ENCODE results near the gene AAK1. TPM values are rescaled to one million over a fixed set of nuclear protein-coding genes. Genes with fewer than 3 reads are reported as not detected.

The AAK1 gene
- total RNA-seq, 3 donors from 2014 or later (not counting 1 experiment from before 2014, with no cell fraction given): 174 to 249 (median 204) TPM

DNA sequence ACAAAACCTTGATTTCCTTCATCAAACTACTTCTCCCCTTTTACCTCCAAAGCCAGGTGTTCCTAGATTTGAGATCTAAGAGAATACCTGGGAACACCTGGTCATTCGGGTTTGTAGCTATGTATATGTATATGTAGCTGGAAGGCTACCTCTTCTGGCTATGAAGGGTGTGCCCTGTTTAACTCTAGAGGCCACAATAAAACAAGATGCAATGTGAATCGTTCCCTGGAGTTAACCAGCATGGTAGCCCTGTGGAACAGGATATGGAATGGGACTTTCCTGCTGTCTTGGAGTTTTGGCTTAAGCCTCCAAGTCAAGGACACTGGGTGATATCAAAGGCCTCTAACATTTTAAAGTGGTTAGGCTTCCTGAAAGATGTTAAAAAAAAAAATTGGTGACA is 188.6 kb downstream of the AAK1 start:
- no peaks in the 10 kb centered on the region for H3K36me3 Mint-ChIP-seq
- DNase-seq: no peak
- no peak overlapping the region for H3K4me3 Mint-ChIP-seq
- 89% methylated on average over 2 of the region's 2 CpGs for WGBS (ENCODE audit: insufficient coverage)
- H3K27ac ChIP-seq (ENCODE audit: low read length): no peak overlapping the region
- H3K27me3 ChIP-seq (ENCODE audit: control insufficient read depth, insufficient read depth, low read length): no peaks in the 10 kb centered on the region
- intact Hi-C loops (cut with micrococcal nuclease): no loop called here
- no peaks in the 10 kb centered on the region for H3K9me3 Mint-ChIP-seq
- H3K9me3 ChIP-seq (ENCODE audit: control insufficient read depth, insufficient read depth, low read length): no peaks in the 10 kb centered on the region
- no peak overlapping the region for H3K4me3 ChIP-seq (ENCODE audit: low read length)
- no peaks in the 10 kb centered on the region for H3K4me1 ChIP-seq (ENCODE audit: control insufficient read depth, insufficient read depth, low read length)
- peak overlapping the region; percentile 43 to 50 for H3K27ac Mint-ChIP-seq
- no peaks in the 10 kb centered on the region for H3K36me3 ChIP-seq (ENCODE audit: control insufficient read depth, insufficient read depth, low read length)
- ATAC-seq: no peak
- TF ChIP-seq, protein P1, sequence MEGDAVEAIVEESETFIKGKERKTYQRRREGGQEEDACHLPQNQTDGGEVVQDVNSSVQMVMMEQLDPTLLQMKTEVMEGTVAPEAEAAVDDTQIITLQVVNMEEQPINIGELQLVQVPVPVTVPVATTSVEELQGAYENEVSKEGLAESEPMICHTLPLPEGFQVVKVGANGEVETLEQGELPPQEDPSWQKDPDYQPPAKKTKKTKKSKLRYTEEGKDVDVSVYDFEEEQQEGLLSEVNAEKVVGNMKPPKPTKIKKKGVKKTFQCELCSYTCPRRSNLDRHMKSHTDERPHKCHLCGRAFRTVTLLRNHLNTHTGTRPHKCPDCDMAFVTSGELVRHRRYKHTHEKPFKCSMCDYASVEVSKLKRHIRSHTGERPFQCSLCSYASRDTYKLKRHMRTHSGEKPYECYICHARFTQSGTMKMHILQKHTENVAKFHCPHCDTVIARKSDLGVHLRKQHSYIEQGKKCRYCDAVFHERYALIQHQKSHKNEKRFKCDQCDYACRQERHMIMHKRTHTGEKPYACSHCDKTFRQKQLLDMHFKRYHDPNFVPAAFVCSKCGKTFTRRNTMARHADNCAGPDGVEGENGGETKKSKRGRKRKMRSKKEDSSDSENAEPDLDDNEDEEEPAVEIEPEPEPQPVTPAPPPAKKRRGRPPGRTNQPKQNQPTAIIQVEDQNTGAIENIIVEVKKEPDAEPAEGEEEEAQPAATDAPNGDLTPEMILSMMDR (IDR thresholded peaks at IDR 0.05): no peak
- H3K27me3 Mint-ChIP-seq (ENCODE audit: low read depth in 2 of 2): no peaks in the 10 kb centered on the region
- H3K4me1 Mint-ChIP-seq: peaks cover 18% of the 10 kb centered on the region in 2 donors

DNA sequence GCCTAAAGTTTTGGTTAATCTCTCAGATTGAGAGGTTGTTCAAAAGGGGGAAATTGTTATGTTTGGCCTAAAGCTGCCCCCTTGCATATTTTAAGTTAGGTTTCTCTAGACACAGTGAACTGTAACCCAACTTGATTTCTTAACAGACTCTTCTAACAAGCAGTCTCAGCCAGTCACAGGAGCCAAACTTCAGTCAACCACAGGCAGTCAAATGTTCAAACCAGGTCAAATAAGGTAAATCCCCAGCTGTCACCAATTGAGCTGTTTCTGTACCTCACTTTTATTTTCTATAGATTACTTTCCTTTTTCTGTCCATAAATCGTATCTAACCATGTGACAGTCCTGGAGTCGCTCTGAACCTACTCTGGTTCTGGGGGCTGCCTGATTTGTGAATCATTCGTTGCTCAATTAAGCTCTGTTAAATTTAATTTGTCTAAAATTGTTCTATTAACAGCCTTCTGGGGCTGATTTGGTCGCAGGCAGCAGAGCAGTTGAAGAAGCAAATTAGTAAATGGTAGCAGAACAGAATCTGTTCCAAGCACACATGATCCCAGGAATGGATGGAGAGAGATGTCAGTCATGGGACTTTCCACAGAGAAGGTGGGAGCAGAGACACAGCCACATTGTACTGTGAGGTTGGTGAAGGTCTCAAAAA is 189.9 kb downstream of the AAK1 start:
- DNase-seq: peak in 1 of 2 donors; percentile 24
- TF ChIP-seq, protein P1 (IDR thresholded peaks at IDR 0.05): no peak
- no peaks in the 10 kb centered on the region for H3K4me1 ChIP-seq (ENCODE audit: control insufficient read depth, insufficient read depth, low read length)
- Mint-ChIP-seq H3K9me3 (no peaks in the 10 kb centered on the region), H3K4me3 (no peak overlapping the region), H3K4me1 (peaks cover 18% of the 10 kb centered on the region in 2 donors), H3K36me3 (no peaks in the 10 kb centered on the region), H3K27ac (peak overlapping the region in 1 of 2 donors; percentile 16), H3K27me3 (ENCODE audit: low read depth in 2 of 2) (no peaks in the 10 kb centered on the region)
- H3K4me3 ChIP-seq (ENCODE audit: low read length): no peak overlapping the region
- 78% methylated on average over 4 of the region's 4 CpGs for WGBS (ENCODE audit: insufficient coverage)
- H3K27ac ChIP-seq (ENCODE audit: low read length): no peak overlapping the region
- no peaks in the 10 kb centered on the region for H3K36me3 ChIP-seq (ENCODE audit: control insufficient read depth, insufficient read depth, low read length)
- intact Hi-C loops (cut with micrococcal nuclease): no loop called here
- no peaks in the 10 kb centered on the region for H3K9me3 ChIP-seq (ENCODE audit: control insufficient read depth, insufficient read depth, low read length)
- ATAC-seq: no peak
- no peaks in the 10 kb centered on the region for H3K27me3 ChIP-seq (ENCODE audit: control insufficient read depth, insufficient read depth, low read length)

DNA sequence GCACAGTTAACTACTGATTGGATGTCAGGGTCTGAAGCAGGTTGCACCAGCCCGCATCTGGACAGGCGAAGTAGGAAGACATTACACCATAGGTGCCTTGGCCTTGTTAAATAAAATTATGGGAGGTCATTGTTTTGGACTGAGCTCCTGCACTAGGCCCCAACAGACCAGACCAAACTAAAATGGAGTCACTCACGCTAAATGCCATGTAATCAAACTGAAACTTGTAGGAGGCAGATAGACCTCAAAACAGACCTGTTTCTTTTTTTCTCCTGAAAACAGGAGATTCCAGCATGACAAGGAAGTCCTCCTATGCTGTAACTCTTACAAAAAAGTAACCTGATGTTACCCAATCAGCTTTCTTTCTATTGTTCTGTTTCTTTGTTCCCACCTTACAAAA is 190.9 kb downstream of the AAK1 start:
- 100% methylated on average over 3 of the region's 3 CpGs for WGBS (ENCODE audit: insufficient coverage)
- Histone ChIP-seq H3K36me3 (ENCODE audit: control insufficient read depth, insufficient read depth, low read length) (no peaks in the 10 kb centered on the region), H3K27me3 (ENCODE audit: control insufficient read depth, insufficient read depth, low read length) (no peaks in the 10 kb centered on the region), H3K9me3 (ENCODE audit: control insufficient read depth, insufficient read depth, low read length) (no peaks in the 10 kb centered on the region), H3K27ac (ENCODE audit: low read length) (no peak overlapping the region), H3K4me1 (ENCODE audit: control insufficient read depth, insufficient read depth, low read length) (no peaks in the 10 kb centered on the region), H3K4me3 (ENCODE audit: low read length) (no peak overlapping the region)
- Mint-ChIP-seq H3K27me3 (ENCODE audit: low read depth in 2 of 2) (no peaks in the 10 kb centered on the region), H3K9me3 (no peaks in the 10 kb centered on the region), H3K27ac (no peak overlapping the region), H3K36me3 (no peaks in the 10 kb centered on the region), H3K4me1 (peaks cover 18% of the 10 kb centered on the region in 2 donors), H3K4me3 (no peak overlapping the region)
- DNase-seq (no peak), ATAC-seq (no peak)
- TF ChIP-seq, protein P1 (IDR thresholded peaks at IDR 0.05): no peak
- intact Hi-C loops (cut with micrococcal nuclease): no loop called here

Data from natural killer cell (primary cell).